ENCODE data around the gene MAGEC3. TPM values are rescaled to one million over a fixed set of nuclear protein-coding genes. Genes with fewer than 3 reads are reported as not detected.

The MAGEC3 gene
- not detected in 2 replicates for total RNA-seq (2013; cell fraction: nucleolus; rRNA removed)
- total RNA-seq (2014; rRNA removed) = not detected in 2 replicates
- not detected in 2 replicates for total RNA-seq (2014; rRNA removed; fragmentation: Illumina TruSeq; extraction: Trizol)
- total RNA-seq (2021) = not detected in 2 replicates
- polyA plus RNA-seq (2011; ENCODE audit: low read depth) = not detected
- polyA plus RNA-seq (2011; rRNA removed) = not detected in 2 replicates
- not detected in 2 replicates for polyA plus RNA-seq (2011; cell fraction: cytosol; rRNA removed)
- 0.07 and 0.10 TPM in 2 replicates for polyA plus RNA-seq (2011; cell fraction: nucleus; rRNA removed)
- not detected in 2 replicates for polyA plus RNA-seq (2012)
- polyA plus RNA-seq (2014; fragmentation: Illumina TruSeq; extraction: Trizol) = not detected in 2 replicates
- not detected for polyA plus RNA-seq (2014; fragmentation: Nextera tagmentation; extraction: Ambion mirVana)
- polyA plus RNA-seq (2014; rRNA removed) = not detected in 2 replicates
- polyA plus RNA-seq (2016; fragmentation: Nextera tagmentation; extraction: Ambion mirVana) = not detected
- polyA minus RNA-seq (2011; rRNA and poly(A)+ RNA removed) = not detected in 2 replicates
- not detected in 2 replicates for polyA minus RNA-seq (2011; cell fraction: cytosol; rRNA and poly(A)+ RNA removed)
- not detected in 2 replicates for polyA minus RNA-seq (2011; cell fraction: nucleus; rRNA and poly(A)+ RNA removed)
- not detected for Bru-seq, nascent RNA
- BruChase-seq, experiment 1, labeled RNA remaining after a 6-hour chase = not detected
- BruChase-seq, experiment 2, labeled RNA remaining after a 2-hour chase = not detected
- long read RNA-seq, experiment 1 = 0 reads
- long read RNA-seq, experiment 2 = 0 reads

GRCh38 chrX:141838016-141838415 is at the start of gene MAGEC3:
TSS of gene MAGEC3 (plus strand) at chrX:141838316. CDS start at chrX:141838316, 0 bp downstream.
- intact Hi-C loops (cut with micrococcal nuclease; ENCODE audit: unreplicated experiment) (no loop called here), in situ Hi-C loops (cut with MboI) (no loop called here)
- FAIRE-seq (no peak), ATAC-seq (no peak), DNase-seq (ENCODE audit: low read depth, low spot score) (no peak)
- H3K27ac ChIP-seq (ENCODE audit: control insufficient read depth, insufficient read depth) = no peak within 1 kb of the TSS
- 0% methylated on average over 2 of the region's 2 CpGs for WGBS (ENCODE audit: insufficient coverage, insufficient replicate concordance, low lambda C conversion rate, missing lambda C conversion rate)
- no peaks in the 10 kb centered on the region for H4K20me1 ChIP-seq (ENCODE audit: control insufficient read depth, insufficient read depth)
- H3K4me3 ChIP-seq = no peak within 1 kb of the TSS
- TF ChIP-seq SMAD1 (IDR thresholded peaks at IDR 0.05; ENCODE audit: low read depth, partially characterized antibody) = no peak
- no peak for TF ChIP-seq SMC3 (IDR thresholded peaks at IDR 0.05; ENCODE audit: borderline replicate concordance, low read length)
- TF ChIP-seq ZNF687 (IDR thresholded peaks at IDR 0.05) = no peak
- TF ChIP-seq MAX (IDR thresholded peaks at IDR 0.05; ENCODE audit: low read depth, low read length) = no peak
- no peak for TF ChIP-seq SRF (IDR thresholded peaks at IDR 0.05; ENCODE audit: low read depth in 2 of 2, low read length in 2 of 2)
- TF ChIP-seq JUND (IDR thresholded peaks at IDR 0.05; ENCODE audit: low read depth, low read length) = no peak
- no peak for TF ChIP-seq ETV6 (conservative IDR thresholded peaks at IDR 0.05 in 1 of 2, IDR thresholded peaks at IDR 0.05 in 1 of 2; ENCODE audit: borderline replicate concordance in 1 of 2, low read depth in 1 of 2)
- ChIA-PET SMC1A (ENCODE audit: uncharacterized antibody, unreplicated experiment) (no interaction called here), CTCF (no interaction called here), RAD21 (ENCODE audit: unreplicated experiment) (no interaction called here), POLR2A (no interaction called here)
- BruUV-seq (replicated peaks) = no TSS peak
- H3K4me2 ChIP-seq (ENCODE audit: control insufficient read depth, insufficient read depth) = no peak within 1 kb of the TSS
- no peaks in the 10 kb centered on the region for H3K36me3 ChIP-seq (ENCODE audit: control insufficient read depth in 2 of 2, insufficient read depth in 2 of 2, low read length in 1 of 2)
- H3K9ac ChIP-seq (ENCODE audit: control insufficient read depth, insufficient read depth, low read length) = no peak within 1 kb of the TSS
- no peaks in the 10 kb centered on the region; the same call in 2 of the 3 replicates for H3K9me3 ChIP-seq (replicated peaks; ENCODE audit: control insufficient read depth, insufficient read depth, low read length)
- no peaks in the 10 kb centered on the region for H3K79me2 ChIP-seq (ENCODE audit: control insufficient read depth, insufficient read depth, low read length)
- no peaks in the 10 kb centered on the region for H3K4me1 ChIP-seq (ENCODE audit: control insufficient read depth, insufficient read depth, low read length)
- no peak within 1 kb of the TSS for H2AFZ ChIP-seq (ENCODE audit: control insufficient read depth, low read depth, low read length)
- H3K27me3 ChIP-seq (replicated peaks in 1 of 2; ENCODE audit: control insufficient read depth in 2 of 2, insufficient read depth in 2 of 2, low read length in 1 of 2) = no peaks in the 10 kb centered on the region

Data from GM12878 (cell line).